HG02759 (cell line): ENCODE data around the gene CHRNA1.
"Not testable (repeated sequence)": the region's sequence is repeated elsewhere in the genome, so short reads cannot be mapped to it uniquely, and the experiment has no call there.

Experiments used
- ATAC-seq: cut with Tn5 transposase; IDR thresholded peaks from one replicate; pipeline ENCODE4 v1.9.1; 2021; ENCODE audit warnings: mild to moderate bottlenecking, moderate library complexity; ENCODE audit not compliant: unreplicated experiment

CHRNA1 gene

DNA sequence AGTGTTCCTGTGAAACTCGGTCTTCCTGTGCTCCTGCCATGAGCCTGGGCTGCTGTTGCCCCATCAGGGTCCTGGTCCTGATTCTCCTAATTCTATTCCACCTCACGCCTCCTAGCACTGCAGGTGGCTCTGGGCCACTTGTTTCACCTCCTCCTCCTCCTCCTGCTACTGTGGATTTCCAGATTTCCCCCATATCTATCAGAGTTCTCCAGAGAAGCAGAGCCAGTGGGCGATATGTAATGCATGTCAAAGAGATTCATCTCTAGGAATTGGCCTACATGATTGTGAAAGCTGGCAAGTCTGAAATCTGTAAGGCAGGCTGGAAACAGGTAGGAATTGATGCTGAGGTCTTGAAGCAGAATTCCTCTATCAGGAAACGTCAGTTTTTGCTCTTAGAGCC is 45.3 kb downstream of the CHRNA1 start:
- no peak for ATAC-seq

DNA sequence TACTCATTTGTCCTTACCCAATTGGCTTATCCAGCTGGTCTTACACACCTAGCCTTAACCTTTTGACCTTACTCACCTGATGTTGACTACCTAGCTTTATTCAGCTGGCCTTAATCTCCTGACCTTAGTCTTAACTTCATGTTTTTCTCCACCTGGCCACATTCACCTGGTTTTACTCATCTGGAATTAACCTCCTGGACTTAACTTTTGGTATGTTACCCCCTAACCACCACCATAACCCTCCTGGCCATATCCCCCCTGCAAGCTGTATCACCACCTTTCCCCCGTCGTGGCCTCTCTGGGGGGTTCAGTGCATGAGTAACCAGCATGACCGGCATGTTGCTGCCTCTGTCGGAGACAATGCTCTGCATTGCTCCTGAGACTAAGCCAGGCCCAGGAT is 45.7 kb downstream of the CHRNA1 start:
- ATAC-seq, result no peak

DNA sequence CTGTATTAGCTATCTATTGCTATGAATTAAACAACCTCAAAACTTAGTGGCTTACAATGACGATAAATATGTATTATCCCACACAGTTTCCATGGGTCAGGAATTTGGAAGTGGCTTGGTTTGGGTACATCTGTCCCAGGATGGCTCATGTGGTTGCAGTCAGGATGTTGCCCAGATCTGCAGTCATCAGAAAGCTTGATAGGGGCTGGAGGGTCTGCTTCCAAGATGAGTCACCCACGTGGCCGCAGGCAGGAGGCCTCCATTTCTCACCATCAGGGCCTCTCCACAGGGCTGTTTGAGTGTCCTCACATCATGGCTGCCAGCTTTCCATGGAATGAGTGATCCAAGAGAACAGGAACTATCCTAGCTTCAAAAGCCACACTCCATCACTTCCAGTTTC is 46.4 kb downstream of the CHRNA1 start:
- no peak for ATAC-seq

- no peak for ATAC-seq
Observed at GRCh38 chr2:174717273-174717672, 47.0 kb downstream of the CHRNA1 start.

DNA sequence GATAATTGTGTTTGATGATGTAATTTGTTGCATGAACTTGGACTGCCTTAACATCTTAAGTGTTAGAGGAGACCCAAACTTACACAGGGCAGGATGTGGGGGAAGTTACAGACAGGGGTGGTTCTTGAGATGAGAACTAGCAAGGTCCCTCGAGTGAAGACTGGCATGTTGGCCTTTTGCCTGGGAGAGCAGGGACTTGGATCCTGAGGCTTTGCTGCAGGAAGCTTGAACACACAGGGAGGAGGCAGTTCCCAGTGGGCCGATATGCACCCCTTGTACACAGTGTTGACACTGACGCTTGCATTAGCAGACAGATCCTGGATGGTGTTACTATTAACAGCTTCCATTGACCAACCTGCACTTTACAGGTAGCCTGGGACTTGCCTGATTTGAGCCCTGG is 47.5 kb downstream of the CHRNA1 start:
- ATAC-seq, result no peak

GRCh38 chr2:174713686-174714085 is 50.6 kb downstream of the CHRNA1 start:
- no peak for ATAC-seq

DNA sequence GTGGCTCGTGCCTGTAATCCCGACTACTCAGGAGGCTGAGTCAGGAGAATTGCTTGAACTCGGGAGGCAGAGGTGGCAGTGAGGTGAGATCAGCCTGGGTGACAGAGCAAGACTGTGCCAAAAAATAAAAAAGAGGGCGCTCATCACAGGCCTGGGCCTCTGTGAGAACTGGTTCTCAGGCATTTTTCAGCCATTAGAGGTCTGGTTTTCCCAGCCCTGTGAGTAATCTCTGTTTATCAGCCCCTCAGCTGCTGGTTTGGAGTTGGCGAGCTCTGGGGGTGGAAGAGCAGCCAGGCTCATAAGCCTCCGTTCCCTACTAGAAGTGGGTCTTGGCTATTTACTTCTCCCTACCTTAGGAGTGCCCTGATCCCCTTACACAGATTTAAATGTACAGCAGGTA is 53.1 kb downstream of the CHRNA1 start:
- ATAC-seq, result no peak

GRCh38 chr2:174709416-174710004 is 54.8 kb downstream of the CHRNA1 start:
- not testable (repeated sequence) for ATAC-seq

GRCh38 chr2:174708713-174709112 is 55.6 kb downstream of the CHRNA1 start:
- ATAC-seq, result no peak

- ATAC-seq, result no peak
Observed at GRCh38 chr2:174705321-174705720, 59.0 kb downstream of the CHRNA1 start.

DNA sequence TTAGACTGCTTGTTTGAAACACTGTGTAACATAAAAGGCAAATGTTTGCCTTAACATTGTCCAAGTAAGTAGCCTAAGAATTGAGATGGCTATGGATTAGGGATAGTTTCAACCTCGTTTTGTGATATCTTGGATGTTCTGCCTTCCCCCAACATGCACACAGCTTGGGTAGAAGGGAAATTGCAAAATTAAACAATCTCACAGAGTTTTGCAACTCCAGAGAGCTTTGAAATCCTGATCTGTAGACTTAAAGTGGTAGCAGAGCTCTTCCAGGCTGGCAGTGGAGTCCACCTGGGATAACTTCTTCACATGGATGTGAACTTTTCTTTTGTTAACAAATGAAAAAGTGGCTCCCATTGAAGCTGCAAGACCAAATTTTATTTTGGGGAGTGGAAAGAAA is 59.6 kb downstream of the CHRNA1 start:
- no peak for ATAC-seq

- no peak for ATAC-seq
Observed at GRCh38 chr2:174704061-174704460, 60.2 kb downstream of the CHRNA1 start.

DNA sequence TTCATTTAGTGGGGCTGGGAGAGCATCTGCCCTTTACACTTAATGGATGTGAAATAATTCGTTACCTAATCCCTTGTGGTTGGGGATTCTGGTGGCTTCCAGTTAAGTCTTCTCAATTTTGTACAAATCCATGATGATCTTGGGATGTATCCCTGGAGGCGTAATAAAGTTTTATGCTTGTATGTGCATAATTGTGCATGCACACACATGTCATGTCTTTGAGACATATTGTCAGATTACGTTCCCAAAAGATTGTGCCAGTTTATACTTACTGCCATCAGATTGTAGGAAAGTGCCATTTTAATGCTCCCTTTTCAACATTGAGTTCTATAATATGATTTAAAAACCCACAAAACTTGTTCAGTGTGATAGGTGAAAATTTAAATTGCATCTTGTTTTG is 60.8 kb downstream of the CHRNA1 start:
- ATAC-seq, result no peak

DNA sequence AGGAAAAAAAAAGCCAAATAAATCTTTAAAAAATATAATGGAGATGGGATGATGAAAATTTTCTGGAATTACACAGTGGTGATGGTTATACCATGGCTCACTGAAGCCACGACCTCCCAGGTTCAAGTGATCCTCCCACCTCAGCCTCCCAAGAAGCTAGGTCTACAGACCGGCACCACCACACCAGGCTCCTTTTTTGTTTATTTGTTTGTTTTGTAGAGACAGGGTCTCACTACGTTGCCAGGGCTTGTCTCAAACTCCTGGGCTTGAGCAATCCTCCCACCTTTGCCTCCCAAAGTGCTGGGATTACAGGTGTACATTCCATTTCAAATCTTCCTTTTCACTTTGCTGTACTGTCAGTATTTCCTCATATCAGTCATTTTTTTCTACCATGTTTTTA is 61.7 kb downstream of the CHRNA1 start:
- ATAC-seq, result no peak

DNA sequence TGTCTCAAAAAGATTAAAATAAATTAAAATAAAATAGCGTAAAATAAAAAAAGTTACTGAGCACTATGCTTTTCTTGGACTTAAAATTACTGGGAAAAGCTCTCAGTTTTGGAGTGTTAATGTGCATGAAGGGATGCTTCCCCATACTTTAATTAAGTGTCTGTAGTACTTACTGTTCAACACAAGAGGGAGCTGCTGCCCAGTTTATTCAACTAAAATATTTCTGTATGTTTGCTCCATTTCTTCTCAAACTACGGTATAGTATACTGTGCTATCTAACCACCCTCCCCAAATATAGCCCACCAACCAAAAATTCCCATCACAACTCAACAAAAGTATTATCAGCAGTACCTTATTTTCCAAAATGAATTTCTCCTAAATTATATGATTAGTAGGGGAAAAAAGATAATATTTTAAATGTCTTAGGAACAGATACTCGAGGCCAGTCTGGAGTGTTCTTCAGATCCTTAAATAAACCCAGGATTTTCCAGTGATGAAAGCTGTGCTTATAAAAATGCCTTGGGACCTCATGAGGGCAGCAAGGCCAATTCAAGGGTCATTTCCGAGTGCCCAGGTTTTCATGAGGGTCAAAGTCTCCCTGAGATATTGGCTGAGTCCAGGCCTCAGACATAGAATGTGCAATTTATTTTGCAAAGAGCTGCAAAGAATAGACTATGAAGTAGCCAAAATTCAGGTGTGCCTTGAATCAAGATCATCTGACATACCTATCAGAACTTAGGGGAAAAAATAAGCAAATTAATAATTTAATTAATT is 64.1 kb downstream of the CHRNA1 start:
- ATAC-seq, result no peak
